Measurements from ENCODE around the gene C8G. TPM values are rescaled to one million over a fixed set of nuclear protein-coding genes. Genes with fewer than 3 reads are reported as not detected.

The C8G gene
- total RNA-seq, 1 donor from 2014 or later, result 3.4 TPM

- Mint-ChIP-seq H3K4me1 (no peaks in the 10 kb centered on the region), H3K9me3 (no peaks in the 10 kb centered on the region), H3K27me3 (peaks cover 12% of the 10 kb centered on the region), H3K36me3 (ENCODE audit: low read depth) (no peaks in the 10 kb centered on the region), H3K4me3 (no peak overlapping the region), H3K27ac (no peak overlapping the region)
- TF ChIP-seq CTCF (IDR thresholded peaks at IDR 0.05), result no peak
- intact Hi-C loops (cut with micrococcal nuclease), result no loop called here
- ChIA-PET POLR2A (no interaction called here), CTCF (interaction anchor here (1.4 kb wide), 1 partner anchor 21 kb away, joined by 3 read pairs; no protein-coding TSS in a partner anchor)
- no peak for DNase-seq
- ATAC-seq (ENCODE audit: low read depth), result no peak
These were observed 27.3 kb downstream of the C8G start for GRCh38 chr9:136972335-136972734.

GRCh38 chr9:136972743-136973142 lies 27.7 kb downstream of the C8G start:
- TF ChIP-seq CTCF (IDR thresholded peaks at IDR 0.05), result no peak
- DNase-seq (no peak), ATAC-seq (ENCODE audit: low read depth) (no peak)
- ChIA-PET CTCF (no interaction called here), POLR2A (no interaction called here)
- Mint-ChIP-seq H3K4me1 (no peaks in the 10 kb centered on the region), H3K4me3 (no peak overlapping the region), H3K36me3 (ENCODE audit: low read depth) (no peaks in the 10 kb centered on the region), H3K27ac (no peak overlapping the region), H3K27me3 (peaks cover 14% of the 10 kb centered on the region), H3K9me3 (no peaks in the 10 kb centered on the region)
- intact Hi-C loops (cut with micrococcal nuclease), result no loop called here

GRCh38 chr9:136973618-136974617 lies 28.9 kb downstream of the C8G start:
- DNase-seq (no peak), ATAC-seq (ENCODE audit: low read depth) (no peak)
- Mint-ChIP-seq H3K27ac (no peak overlapping the region), H3K4me1 (no peaks in the 10 kb centered on the region), H3K36me3 (ENCODE audit: low read depth) (no peaks in the 10 kb centered on the region), H3K27me3 (peaks cover 14% of the 10 kb centered on the region), H3K9me3 (no peaks in the 10 kb centered on the region), H3K4me3 (no peak overlapping the region)
- no peak for TF ChIP-seq CTCF (IDR thresholded peaks at IDR 0.05)
- intact Hi-C loops (cut with micrococcal nuclease), result no loop called here
- CTCF ChIA-PET, result interaction anchor here (1.7 kb wide), 1 partner anchor 62 kb away, joined by 3 read pairs; no protein-coding TSS in a partner anchor
- POLR2A ChIA-PET, result no interaction called here

- no peaks in the 10 kb centered on the region for H3K4me1 Mint-ChIP-seq
- POLR2A ChIA-PET, result no interaction called here
- no peak overlapping the region for H3K27ac Mint-ChIP-seq
- no peak for ATAC-seq (ENCODE audit: low read depth)
- H3K4me3 Mint-ChIP-seq, result no peak overlapping the region
- CTCF ChIA-PET, result interaction anchor here (1.7 kb wide), 1 partner anchor 61 kb away, joined by 3 read pairs; no protein-coding TSS in a partner anchor
- DNase-seq, result no peak
- no peaks in the 10 kb centered on the region for H3K36me3 Mint-ChIP-seq (ENCODE audit: low read depth)
- no peaks in the 10 kb centered on the region for H3K9me3 Mint-ChIP-seq
- intact Hi-C loops (cut with micrococcal nuclease), result no loop called here
- no peak for TF ChIP-seq CTCF (IDR thresholded peaks at IDR 0.05)
- peaks cover 14% of the 10 kb centered on the region for H3K27me3 Mint-ChIP-seq
These were observed 29.9 kb downstream of the C8G start for GRCh38 chr9:136974817-136975535.

GRCh38 chr9:136975644-136976043 lies 30.6 kb downstream of the C8G start:
- Mint-ChIP-seq H3K27me3 (peaks cover 15% of the 10 kb centered on the region), H3K9me3 (no peaks in the 10 kb centered on the region), H3K36me3 (ENCODE audit: low read depth) (no peaks in the 10 kb centered on the region), H3K27ac (no peak overlapping the region), H3K4me3 (no peak overlapping the region), H3K4me1 (no peaks in the 10 kb centered on the region)
- intact Hi-C loops (cut with micrococcal nuclease), result no loop called here
- no peak for DNase-seq
- ChIA-PET POLR2A (no interaction called here), CTCF (interaction anchor here (1.7 kb wide), 1 partner anchor 60 kb away, joined by 3 read pairs; no protein-coding TSS in a partner anchor)
- ATAC-seq (ENCODE audit: low read depth), result no peak
- TF ChIP-seq CTCF (IDR thresholded peaks at IDR 0.05), result no peak
